ENCODE measurements around the gene TRERF1. TPM values are rescaled to one million over a fixed set of nuclear protein-coding genes. Genes with fewer than 3 reads are reported as not detected.

The TRERF1 gene
- total and polyA plus RNA-seq, 2 of the 8 experiments (the other 6 are each of a cell fraction or from before 2014, with no cell fraction given), result 10.8 to 21.5 TPM

- TF ChIP-seq, protein P1, sequence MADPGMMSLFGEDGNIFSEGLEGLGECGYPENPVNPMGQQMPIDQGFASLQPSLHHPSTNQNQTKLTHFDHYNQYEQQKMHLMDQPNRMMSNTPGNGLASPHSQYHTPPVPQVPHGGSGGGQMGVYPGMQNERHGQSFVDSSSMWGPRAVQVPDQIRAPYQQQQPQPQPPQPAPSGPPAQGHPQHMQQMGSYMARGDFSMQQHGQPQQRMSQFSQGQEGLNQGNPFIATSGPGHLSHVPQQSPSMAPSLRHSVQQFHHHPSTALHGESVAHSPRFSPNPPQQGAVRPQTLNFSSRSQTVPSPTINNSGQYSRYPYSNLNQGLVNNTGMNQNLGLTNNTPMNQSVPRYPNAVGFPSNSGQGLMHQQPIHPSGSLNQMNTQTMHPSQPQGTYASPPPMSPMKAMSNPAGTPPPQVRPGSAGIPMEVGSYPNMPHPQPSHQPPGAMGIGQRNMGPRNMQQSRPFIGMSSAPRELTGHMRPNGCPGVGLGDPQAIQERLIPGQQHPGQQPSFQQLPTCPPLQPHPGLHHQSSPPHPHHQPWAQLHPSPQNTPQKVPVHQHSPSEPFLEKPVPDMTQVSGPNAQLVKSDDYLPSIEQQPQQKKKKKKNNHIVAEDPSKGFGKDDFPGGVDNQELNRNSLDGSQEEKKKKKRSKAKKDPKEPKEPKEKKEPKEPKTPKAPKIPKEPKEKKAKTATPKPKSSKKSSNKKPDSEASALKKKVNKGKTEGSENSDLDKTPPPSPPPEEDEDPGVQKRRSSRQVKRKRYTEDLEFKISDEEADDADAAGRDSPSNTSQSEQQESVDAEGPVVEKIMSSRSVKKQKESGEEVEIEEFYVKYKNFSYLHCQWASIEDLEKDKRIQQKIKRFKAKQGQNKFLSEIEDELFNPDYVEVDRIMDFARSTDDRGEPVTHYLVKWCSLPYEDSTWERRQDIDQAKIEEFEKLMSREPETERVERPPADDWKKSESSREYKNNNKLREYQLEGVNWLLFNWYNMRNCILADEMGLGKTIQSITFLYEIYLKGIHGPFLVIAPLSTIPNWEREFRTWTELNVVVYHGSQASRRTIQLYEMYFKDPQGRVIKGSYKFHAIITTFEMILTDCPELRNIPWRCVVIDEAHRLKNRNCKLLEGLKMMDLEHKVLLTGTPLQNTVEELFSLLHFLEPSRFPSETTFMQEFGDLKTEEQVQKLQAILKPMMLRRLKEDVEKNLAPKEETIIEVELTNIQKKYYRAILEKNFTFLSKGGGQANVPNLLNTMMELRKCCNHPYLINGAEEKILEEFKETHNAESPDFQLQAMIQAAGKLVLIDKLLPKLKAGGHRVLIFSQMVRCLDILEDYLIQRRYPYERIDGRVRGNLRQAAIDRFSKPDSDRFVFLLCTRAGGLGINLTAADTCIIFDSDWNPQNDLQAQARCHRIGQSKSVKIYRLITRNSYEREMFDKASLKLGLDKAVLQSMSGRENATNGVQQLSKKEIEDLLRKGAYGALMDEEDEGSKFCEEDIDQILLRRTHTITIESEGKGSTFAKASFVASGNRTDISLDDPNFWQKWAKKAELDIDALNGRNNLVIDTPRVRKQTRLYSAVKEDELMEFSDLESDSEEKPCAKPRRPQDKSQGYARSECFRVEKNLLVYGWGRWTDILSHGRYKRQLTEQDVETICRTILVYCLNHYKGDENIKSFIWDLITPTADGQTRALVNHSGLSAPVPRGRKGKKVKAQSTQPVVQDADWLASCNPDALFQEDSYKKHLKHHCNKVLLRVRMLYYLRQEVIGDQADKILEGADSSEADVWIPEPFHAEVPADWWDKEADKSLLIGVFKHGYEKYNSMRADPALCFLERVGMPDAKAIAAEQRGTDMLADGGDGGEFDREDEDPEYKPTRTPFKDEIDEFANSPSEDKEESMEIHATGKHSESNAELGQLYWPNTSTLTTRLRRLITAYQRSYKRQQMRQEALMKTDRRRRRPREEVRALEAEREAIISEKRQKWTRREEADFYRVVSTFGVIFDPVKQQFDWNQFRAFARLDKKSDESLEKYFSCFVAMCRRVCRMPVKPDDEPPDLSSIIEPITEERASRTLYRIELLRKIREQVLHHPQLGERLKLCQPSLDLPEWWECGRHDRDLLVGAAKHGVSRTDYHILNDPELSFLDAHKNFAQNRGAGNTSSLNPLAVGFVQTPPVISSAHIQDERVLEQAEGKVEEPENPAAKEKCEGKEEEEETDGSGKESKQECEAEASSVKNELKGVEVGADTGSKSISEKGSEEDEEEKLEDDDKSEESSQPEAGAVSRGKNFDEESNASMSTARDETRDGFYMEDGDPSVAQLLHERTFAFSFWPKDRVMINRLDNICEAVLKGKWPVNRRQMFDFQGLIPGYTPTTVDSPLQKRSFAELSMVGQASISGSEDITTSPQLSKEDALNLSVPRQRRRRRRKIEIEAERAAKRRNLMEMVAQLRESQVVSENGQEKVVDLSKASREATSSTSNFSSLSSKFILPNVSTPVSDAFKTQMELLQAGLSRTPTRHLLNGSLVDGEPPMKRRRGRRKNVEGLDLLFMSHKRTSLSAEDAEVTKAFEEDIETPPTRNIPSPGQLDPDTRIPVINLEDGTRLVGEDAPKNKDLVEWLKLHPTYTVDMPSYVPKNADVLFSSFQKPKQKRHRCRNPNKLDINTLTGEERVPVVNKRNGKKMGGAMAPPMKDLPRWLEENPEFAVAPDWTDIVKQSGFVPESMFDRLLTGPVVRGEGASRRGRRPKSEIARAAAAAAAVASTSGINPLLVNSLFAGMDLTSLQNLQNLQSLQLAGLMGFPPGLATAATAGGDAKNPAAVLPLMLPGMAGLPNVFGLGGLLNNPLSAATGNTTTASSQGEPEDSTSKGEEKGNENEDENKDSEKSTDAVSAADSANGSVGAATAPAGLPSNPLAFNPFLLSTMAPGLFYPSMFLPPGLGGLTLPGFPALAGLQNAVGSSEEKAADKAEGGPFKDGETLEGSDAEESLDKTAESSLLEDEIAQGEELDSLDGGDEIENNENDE (IDR thresholded peaks at IDR 0.05; ENCODE audit: insufficient replicate concordance, low read length), result no peak
- TF ChIP-seq TBP (IDR thresholded peaks at IDR 0.05; ENCODE audit: low read depth, low read length), result no peak
- TF ChIP-seq, protein P2, sequence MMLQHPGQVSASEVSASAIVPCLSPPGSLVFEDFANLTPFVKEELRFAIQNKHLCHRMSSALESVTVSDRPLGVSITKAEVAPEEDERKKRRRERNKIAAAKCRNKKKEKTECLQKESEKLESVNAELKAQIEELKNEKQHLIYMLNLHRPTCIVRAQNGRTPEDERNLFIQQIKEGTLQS (IDR thresholded peaks at IDR 0.05; ENCODE audit: insufficient read depth, low read depth, low read length), result no peak
- TF ChIP-seq MAFK (IDR thresholded peaks at IDR 0.05; ENCODE audit: low read depth, low read length), result no peak
- TF ChIP-seq CHD1 (IDR thresholded peaks at IDR 0.05; ENCODE audit: low read depth, low read length), result no peak
- no peak for TF ChIP-seq KDM1A (IDR thresholded peaks at IDR 0.05; ENCODE audit: borderline replicate concordance, low read length)
- TF ChIP-seq EGR1 (IDR thresholded peaks at IDR 0.05; ENCODE audit: borderline replicate concordance, low read depth, low read length), result no peak
- no peak for TF ChIP-seq EP300 (IDR thresholded peaks at IDR 0.05; ENCODE audit: borderline replicate concordance in 1 of 2, low read depth in 2 of 2, low read length in 2 of 2)
- TF ChIP-seq PHF8 (conservative IDR thresholded peaks at IDR 0.05; ENCODE audit: low read depth, low read length), result no peak
- TF ChIP-seq RNF2 (IDR thresholded peaks at IDR 0.05; ENCODE audit: borderline replicate concordance, low read depth, low read length, missing control alignments, poor library complexity, severe bottlenecking), result no peak
- no peak for TF ChIP-seq YY1 (IDR thresholded peaks at IDR 0.05; ENCODE audit: low read depth, low read length)
Observed at GRCh38 chr6:42239333-42239732, 212.4 kb downstream of the TRERF1 start (continued).

Data from H1 (cell line).